H1 (cell line): ENCODE data around the gene DENND2A. TPM values are rescaled to one million over a fixed set of nuclear protein-coding genes. Genes with fewer than 3 reads are reported as not detected.

Source experiments
- CTCF ChIA-PET: fragments of 300-600 bp; sonication (Branson Sonifier 250); formaldehyde crosslinking; loops from one replicate; lab custom pipeline; 2021; ENCODE audit not compliant: partially characterized antibody; lab: Charles Lee
- POLR2A ChIA-PET: fragments of 300-600 bp; sonication (Branson Sonifier 250); formaldehyde crosslinking; loops from one replicate; lab custom pipeline; 2021; ENCODE audit warnings: inconsistent platforms; ENCODE audit not compliant: partially characterized antibody; lab: Charles Lee
- DNase-seq, 2 experiments: peaks; one replicate each; pipeline versions ENCODE4 v3.0.0 to v3.0.0-alpha.2; 2010 to 2022; ENCODE audit warnings: low spot score in 2 of 2, low read depth in 1 of 2, mixed read lengths in 1 of 2
- FAIRE-seq: peaks from 2 replicates; lab custom pipeline; 2011; peaks lifted over from hg19 to GRCh38; lab: Jason Lieb, UNC
- H2AFZ ChIP-seq: 2 replicates; pipeline ENCODE4 v1.8.1; 2012; ENCODE audit warnings: low read length, inconsistent platforms
- H2AK5ac ChIP-seq: 2 replicates; pipeline ENCODE4 v1.6.1; 2013; ENCODE audit warnings: low read depth, low read length
- H2BK120ac ChIP-seq: replicated peaks from 2 replicates; pipeline ENCODE3; 2013; ENCODE audit warnings: low read depth, low read length, inconsistent platforms
- H2BK12ac ChIP-seq: 2 replicates; pipeline ENCODE4 v1.6.1; 2013; ENCODE audit warnings: low read depth, low read length
- H2BK15ac ChIP-seq: 2 replicates; pipeline ENCODE4 v1.6.1; 2013; ENCODE audit warnings: low read length
- H2BK20ac ChIP-seq: 2 replicates; pipeline ENCODE4 v1.6.1; 2013; ENCODE audit warnings: low read length
- H2BK5ac ChIP-seq: 2 replicates; pipeline ENCODE4 v1.6.1; 2013; ENCODE audit warnings: low read depth, low read length
- H3K14ac ChIP-seq: 2 replicates; pipeline ENCODE4 v1.6.1; 2013; ENCODE audit warnings: inconsistent platforms; ENCODE audit not compliant: insufficient read length
- H3K18ac ChIP-seq: 2 replicates; pipeline ENCODE4 v1.6.1; 2013; ENCODE audit warnings: low read length; ENCODE audit errors: extremely low read depth
- H3K23ac ChIP-seq: 2 replicates; pipeline ENCODE4 v1.6.1; 2013; ENCODE audit warnings: inconsistent platforms; ENCODE audit not compliant: insufficient read length
- H3K23me2 ChIP-seq: 2 replicates; pipeline ENCODE4 v1.6.1; 2013; ENCODE audit warnings: low read depth, low read length
- H3K27ac ChIP-seq: 2 replicates; pipeline ENCODE4 v1.6.1; 2011; ENCODE audit warnings: low read depth, low read length, inconsistent platforms
- H3K27me3 ChIP-seq, 4 experiments: replicated peaks in 1 of 4; 1 replicate in 1 of 4; 2 replicates in 3 of 4; pipeline versions ENCODE4 v1.6.1 to v1.8.1; 2011 to 2013; ENCODE audit warnings: low read length in 3 of 4, mild to moderate bottlenecking in 3 of 4, inconsistent platforms in 2 of 4, mixed read lengths in 2 of 4, moderate library complexity in 1 of 4; ENCODE audit not compliant: control insufficient read depth in 3 of 4, insufficient read depth in 3 of 4; ENCODE audit errors: extremely low read depth in 1 of 4
- H3K36me3 ChIP-seq, 4 experiments: 2 replicates each; pipeline versions ENCODE4 v1.6.1 to v1.8.1; 2011 to 2013; ENCODE audit warnings: mild to moderate bottlenecking in 4 of 4, low read length in 3 of 4, moderate library complexity in 2 of 4, control low read depth in 1 of 4, inconsistent platforms in 1 of 4; ENCODE audit not compliant: insufficient read depth in 4 of 4, control insufficient read depth in 2 of 4
- H3K4ac ChIP-seq: replicated peaks from 2 replicates; pipeline ENCODE3; 2013; ENCODE audit warnings: low read length, low read depth, mixed read lengths, inconsistent platforms; ENCODE audit not compliant: insufficient read length
- H3K4me1 ChIP-seq, 4 experiments: replicated peaks in 1 of 4; 1 replicate in 1 of 4; 2 replicates in 3 of 4; pipeline versions ENCODE4 v1.6.1 to v1.8.1; 2011 to 2013; ENCODE audit warnings: low read length in 3 of 4, inconsistent platforms in 2 of 4, mixed read lengths in 1 of 4; ENCODE audit not compliant: insufficient read depth in 4 of 4, control insufficient read depth in 3 of 4
- H3K4me2 ChIP-seq, 2 experiments: 2 replicates each; pipeline versions ENCODE4 v1.6.1 to v1.8.1; 2011 to 2013; ENCODE audit warnings: low read depth in 2 of 2, low read length in 2 of 2, control low read depth in 1 of 2, inconsistent platforms in 1 of 2, mild to moderate bottlenecking in 1 of 2; ENCODE audit not compliant: insufficient read depth in 1 of 2
- H3K4me3 ChIP-seq, 4 experiments: fragments of 200-600, 300-600 bp in 1 of 4; sonication (generic), shearing (Covaris generic), sonication (Bioruptor Twin) in 1 of 4; 2 replicates each; pipeline versions ENCODE4 v1.5.1 to v1.8.1; 2011 to 2016; ENCODE audit warnings: low read length in 4 of 4, low read depth in 3 of 4, control low read depth in 2 of 4, inconsistent platforms in 2 of 4, mild to moderate bottlenecking in 2 of 4, mixed read lengths in 1 of 4, moderate library complexity in 1 of 4; ENCODE audit not compliant: insufficient read depth in 2 of 4; ENCODE audit errors: extremely low read depth in 1 of 4
- H3K56ac ChIP-seq: replicated peaks from 2 replicates; pipeline ENCODE3; 2013; ENCODE audit warnings: low read depth, mild to moderate bottlenecking, mixed read lengths, low read length, inconsistent platforms; ENCODE audit not compliant: insufficient read length
- H3K79me1 ChIP-seq: 2 replicates; pipeline ENCODE4 v1.6.1; 2013; ENCODE audit warnings: low read depth, low read length, control low read depth
- H3K79me2 ChIP-seq, 2 experiments: 2 replicates each; pipeline versions ENCODE4 v1.6.1 to v1.8.1; 2012 to 2013; ENCODE audit warnings: low read length in 2 of 2, mild to moderate bottlenecking in 2 of 2, inconsistent platforms in 1 of 2; ENCODE audit not compliant: insufficient read depth in 2 of 2, control insufficient read depth in 1 of 2
- H3K9ac ChIP-seq, 4 experiments: replicated peaks in 1 of 4; 1 replicate in 1 of 4; 2 replicates in 3 of 4; pipeline versions ENCODE4 v1.6.1 to v1.8.1; 2011 to 2013; ENCODE audit warnings: low read depth in 3 of 4, low read length in 3 of 4, control low read depth in 2 of 4, mild to moderate bottlenecking in 2 of 4, moderate library complexity in 2 of 4, inconsistent platforms in 1 of 4; ENCODE audit errors: extremely low read depth in 1 of 4
- H3K9me3 ChIP-seq, 2 experiments: 2 replicates each; pipeline versions ENCODE4 v1.6.1 to v1.8.1; 2012 to 2013; ENCODE audit warnings: mild to moderate bottlenecking in 2 of 2, moderate library complexity in 2 of 2, control low read depth in 1 of 2, inconsistent platforms in 1 of 2, low read depth in 1 of 2, low read length in 1 of 2, mixed read lengths in 1 of 2; ENCODE audit not compliant: insufficient read depth in 2 of 2
- H4K20me1 ChIP-seq, 2 experiments: replicated peaks in 1 of 2; 2 replicates each; pipeline versions ENCODE3 to v1.8.1; 2011 to 2013; ENCODE audit warnings: inconsistent platforms in 2 of 2, low read length in 2 of 2, mild to moderate bottlenecking in 1 of 2; ENCODE audit not compliant: insufficient read depth in 2 of 2, control insufficient read depth in 1 of 2
- H4K5ac ChIP-seq: 2 replicates; pipeline ENCODE4 v1.6.1; 2013; ENCODE audit warnings: low read length, low read depth, mixed read lengths, inconsistent platforms; ENCODE audit not compliant: insufficient read length
- H4K8ac ChIP-seq: 2 replicates; pipeline ENCODE4 v1.8.0; 2013; ENCODE audit warnings: mild to moderate bottlenecking, moderate library complexity, low read length, inconsistent platforms; ENCODE audit not compliant: insufficient read depth; ENCODE audit errors: extremely low read depth
- H4K91ac ChIP-seq: replicated peaks from 2 replicates; pipeline ENCODE3; 2013; ENCODE audit warnings: low read length, mixed read lengths, inconsistent platforms; ENCODE audit not compliant: insufficient read length
- E2F6 ChIP-seq: IDR thresholded peaks from 2 replicates; pipeline ENCODE4 v1.6.1; 2012; ENCODE audit warnings: inconsistent platforms
- WGBS, 2 experiments: shearing (Covaris generic) in 1 of 2; methylation state at CpG; one replicate each; pipeline versions ENCODE4 v1.1.6 to v1.1.7; 2013 to 2015; ENCODE audit warnings: low lambda C conversion rate in 2 of 2, mixed read lengths in 2 of 2, inconsistent platforms in 1 of 2, low coverage in 1 of 2, missing lambda C conversion rate in 1 of 2; ENCODE audit not compliant: insufficient replicate concordance in 2 of 2, insufficient coverage in 1 of 2, insufficient read length in 1 of 2; ENCODE audit errors: extremely low coverage in 1 of 2, missing lambda C conversion rate in 1 of 2; 5-methylcytosine and 5-hydroxymethylcytosine counted together
- polyA plus RNA-seq, 7 experiments: library from polyadenylated mRNA; depleted of rRNA in 3 of 7; stranded (reverse) in 5 of 7; unstranded in 2 of 7; fragments of >200 nt in 5 of 7; fragments of 200-250 nt in 2 of 7; gene quantifications; 1 replicate in 5 of 7; 2 replicates in 1 of 7; 4 replicates in 1 of 7; pipeline versions ENCODE4 v1.2.1 to v1.2.3, GENCODE V29; 2011 to 2013; ENCODE audit warnings: missing spikeins in 2 of 7, mixed read lengths in 2 of 7
- total RNA-seq: library from RNA; stranded (reverse); fragmentation: NEBNext Ultra II Directional; extraction: Animal tissue kit (Norgen Biotek cat#: 25700); gene quantifications from 2 replicates; pipeline ENCODE4 v1.2.1, GENCODE V29; 2021

The DENND2A gene
- total and polyA plus RNA-seq, 2 of the 8 experiments (the other 6 are each of a cell fraction or from before 2014, with no cell fraction given): 5.0 to 13.0 TPM

GRCh38 chr7:140637400-140637799 lies 3.2 kb downstream of the DENND2A start:
- no peak overlapping the region for H3K14ac ChIP-seq
- 68% methylated on average over 3 of the region's 3 CpGs; no CpG with 5 or more reads in 1 of the 2 experiments for WGBS, 2 experiments
- no peak overlapping the region for H2BK120ac ChIP-seq
- no peak overlapping the region for H3K9ac ChIP-seq
- peak overlapping the region; percentile 5; the same call in 1 of the 2 replicates for H2AK5ac ChIP-seq
- H3K4me3 ChIP-seq: no peak overlapping the region
- no peak overlapping the region for H3K56ac ChIP-seq
- TF ChIP-seq E2F6: no peak
- 0 out of 4 replicates have a peak, but pooled peaks cover 0 to 2% of the 10 kb centered on the region in 2 experiments for H3K79me2 ChIP-seq
- no peak overlapping the region for H3K4me2 ChIP-seq
- no peak overlapping the region for H2BK5ac ChIP-seq
- H3K27me3 ChIP-seq: peaks cover 0 to 25% (median 14%) of the 10 kb centered on the region in 4 experiments; a peak in 5 of 7 replicates
- no peaks in the 10 kb centered on the region for H4K20me1 ChIP-seq
- no peak overlapping the region for H4K5ac ChIP-seq
- DNase-seq (no peak), FAIRE-seq (no peak)
- H3K4ac ChIP-seq: no peak overlapping the region
- no peak overlapping the region for H2AFZ ChIP-seq
- H2BK20ac ChIP-seq: 0 out of 2 replicates have a peak overlapping the region, but pooled peaks have one; percentile 34
- no peak overlapping the region for H4K8ac ChIP-seq
- no peak overlapping the region for H3K27ac ChIP-seq
- H3K23ac ChIP-seq: no peak overlapping the region
- no peak overlapping the region for H2BK15ac ChIP-seq
- H2BK12ac ChIP-seq: no peak overlapping the region
- H3K9me3 ChIP-seq: no peaks in the 10 kb centered on the region
- no peak overlapping the region for H4K91ac ChIP-seq
- no peak overlapping the region for H3K18ac ChIP-seq
- peaks cover 12 to 27% (median 19%) of the 10 kb centered on the region in 4 experiments for H3K4me1 ChIP-seq
- H3K36me3 ChIP-seq: no peaks in the 10 kb centered on the region
- POLR2A ChIA-PET: interaction anchor here (1.3 kb wide), 1 partner anchor 9 kb away, joined by 3 read pairs; no protein-coding TSS in a partner anchor
- CTCF ChIA-PET: interaction anchor here (0.6 to 19.9 kb wide), 7 partner anchors 9 to 166 kb away, joined by 3 to 322 read pairs (median 3); no protein-coding TSS in a partner anchor
- H3K79me1 ChIP-seq: peaks cover 2% of the 10 kb centered on the region; the same call in 1 of the 2 replicates
- H3K23me2 ChIP-seq: peaks cover 12% of the 10 kb centered on the region
